ENCODE measurements around the gene AHNAK2. TPM values are rescaled to one million over a fixed set of nuclear protein-coding genes. Genes with fewer than 3 reads are reported as not detected.
"Not testable (repeated sequence)": the region's sequence is repeated elsewhere in the genome, so short reads cannot be mapped to it uniquely, and the experiment has no call there.

Gene AHNAK2
- total RNA-seq, result 10 to 100 TPM in 1 of 2 donors, 1 to 10 TPM in 1; 5.1 to 21.5 TPM

DNA sequence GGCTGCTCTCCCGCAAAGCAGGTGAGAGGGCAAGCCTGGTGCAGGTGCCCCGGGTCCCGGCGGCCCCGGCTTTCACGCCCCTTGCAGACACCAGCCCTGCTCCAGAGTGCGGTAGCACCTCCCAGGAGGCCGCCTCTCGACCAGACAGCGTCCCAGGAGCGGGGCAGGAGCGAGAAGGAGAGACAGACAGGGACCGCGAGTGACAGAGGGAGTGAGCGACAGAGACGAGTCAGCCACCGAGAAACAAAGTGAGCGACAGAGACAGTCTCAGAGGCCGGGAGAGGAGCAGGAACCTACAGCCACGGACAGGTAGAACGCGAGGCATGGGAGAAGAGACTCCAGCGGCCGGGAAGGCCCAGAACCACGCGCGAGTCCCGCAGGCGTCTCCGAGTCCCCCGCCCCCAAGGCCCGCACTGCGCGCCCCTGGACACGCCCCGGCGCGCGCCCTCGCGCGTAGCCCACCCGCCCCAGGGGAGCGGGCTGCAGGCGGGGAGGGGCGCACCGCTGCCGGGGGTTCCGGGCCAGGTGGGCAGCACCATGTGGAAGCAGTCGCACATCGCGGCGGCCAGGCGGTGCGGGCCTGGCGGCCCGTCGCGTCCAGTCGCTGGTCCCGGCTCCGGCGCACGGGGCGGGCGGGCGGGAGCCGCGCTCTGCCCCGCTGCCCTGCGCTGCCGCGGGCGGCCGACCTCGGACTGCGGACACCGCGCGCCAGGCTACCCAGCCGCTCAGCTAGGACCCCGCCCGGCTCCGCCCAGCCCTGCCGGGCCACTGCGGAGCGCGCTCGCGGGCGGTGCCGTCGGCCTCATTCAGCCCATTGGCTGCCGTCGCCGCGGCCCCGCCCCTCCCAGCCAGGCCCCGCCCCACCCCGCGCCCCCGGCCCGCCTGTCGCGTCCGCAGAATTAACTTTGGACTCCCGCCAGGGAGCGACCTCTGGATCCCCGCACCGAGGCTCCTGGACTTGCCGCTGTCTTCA, at the start of gene AHNAK2:
TSS of gene AHNAK2 (minus strand) at position 694 of the 973 bp plus-strand sequence. CDS start at position 557, 137 bp downstream.
- Histone ChIP-seq H3K36me3 (no peaks in the 10 kb centered on the region), H3K9me3 (no peaks in the 10 kb centered on the region), H3K27me3 (peaks cover 22% of the 10 kb centered on the region), H3K4me3 (peak within 1 kb of the TSS; percentile 39), H3K9ac (ENCODE audit: low read depth in 2 of 2, low read length in 2 of 2) (peak within 1 kb of the TSS in 1 of 2 donors; percentile 2), H3K27ac (no peak within 1 kb of the TSS), H3K4me1 (peaks cover 27% of the 10 kb centered on the region)
- peak; percentile 75 for DNase-seq
- intact Hi-C loops (cut with DNase I), result loop anchor here (2.0 kb wide), 1 partner anchor 67 kb away; no protein-coding TSS in a partner anchor
- TF ChIP-seq, protein P1, sequence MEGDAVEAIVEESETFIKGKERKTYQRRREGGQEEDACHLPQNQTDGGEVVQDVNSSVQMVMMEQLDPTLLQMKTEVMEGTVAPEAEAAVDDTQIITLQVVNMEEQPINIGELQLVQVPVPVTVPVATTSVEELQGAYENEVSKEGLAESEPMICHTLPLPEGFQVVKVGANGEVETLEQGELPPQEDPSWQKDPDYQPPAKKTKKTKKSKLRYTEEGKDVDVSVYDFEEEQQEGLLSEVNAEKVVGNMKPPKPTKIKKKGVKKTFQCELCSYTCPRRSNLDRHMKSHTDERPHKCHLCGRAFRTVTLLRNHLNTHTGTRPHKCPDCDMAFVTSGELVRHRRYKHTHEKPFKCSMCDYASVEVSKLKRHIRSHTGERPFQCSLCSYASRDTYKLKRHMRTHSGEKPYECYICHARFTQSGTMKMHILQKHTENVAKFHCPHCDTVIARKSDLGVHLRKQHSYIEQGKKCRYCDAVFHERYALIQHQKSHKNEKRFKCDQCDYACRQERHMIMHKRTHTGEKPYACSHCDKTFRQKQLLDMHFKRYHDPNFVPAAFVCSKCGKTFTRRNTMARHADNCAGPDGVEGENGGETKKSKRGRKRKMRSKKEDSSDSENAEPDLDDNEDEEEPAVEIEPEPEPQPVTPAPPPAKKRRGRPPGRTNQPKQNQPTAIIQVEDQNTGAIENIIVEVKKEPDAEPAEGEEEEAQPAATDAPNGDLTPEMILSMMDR (IDR thresholded peaks at IDR 0.05), result no peak

DNA sequence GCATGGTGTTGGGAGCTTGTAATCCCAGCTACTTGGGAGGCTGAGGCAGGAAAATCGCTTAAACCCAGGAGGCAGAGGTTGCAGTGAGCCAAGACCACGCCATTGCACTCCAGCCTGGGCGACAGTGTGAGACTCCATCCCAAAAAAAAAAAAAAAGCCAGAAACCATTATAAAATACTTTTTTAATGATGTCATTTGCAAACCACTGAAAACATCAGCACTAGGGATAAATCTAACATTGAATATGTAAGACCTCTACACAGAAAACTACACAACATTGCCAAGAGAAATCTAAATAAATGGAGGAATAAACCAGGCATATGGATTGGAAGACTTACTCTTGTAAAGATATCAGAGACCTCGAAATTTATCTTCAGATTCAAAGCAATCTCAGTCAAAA, 49.5 kb upstream of the AHNAK2 start:
- H3K4me3 ChIP-seq; H3K36me3 ChIP-seq; DNase-seq; intact Hi-C loops (cut with DNase I); H3K4me1 ChIP-seq; H3K27ac ChIP-seq; H3K27me3 ChIP-seq; H3K9me3 ChIP-seq; H3K9ac ChIP-seq (ENCODE audit: low read depth in 2 of 2, low read length in 2 of 2): not testable (repeated sequence)

DNA sequence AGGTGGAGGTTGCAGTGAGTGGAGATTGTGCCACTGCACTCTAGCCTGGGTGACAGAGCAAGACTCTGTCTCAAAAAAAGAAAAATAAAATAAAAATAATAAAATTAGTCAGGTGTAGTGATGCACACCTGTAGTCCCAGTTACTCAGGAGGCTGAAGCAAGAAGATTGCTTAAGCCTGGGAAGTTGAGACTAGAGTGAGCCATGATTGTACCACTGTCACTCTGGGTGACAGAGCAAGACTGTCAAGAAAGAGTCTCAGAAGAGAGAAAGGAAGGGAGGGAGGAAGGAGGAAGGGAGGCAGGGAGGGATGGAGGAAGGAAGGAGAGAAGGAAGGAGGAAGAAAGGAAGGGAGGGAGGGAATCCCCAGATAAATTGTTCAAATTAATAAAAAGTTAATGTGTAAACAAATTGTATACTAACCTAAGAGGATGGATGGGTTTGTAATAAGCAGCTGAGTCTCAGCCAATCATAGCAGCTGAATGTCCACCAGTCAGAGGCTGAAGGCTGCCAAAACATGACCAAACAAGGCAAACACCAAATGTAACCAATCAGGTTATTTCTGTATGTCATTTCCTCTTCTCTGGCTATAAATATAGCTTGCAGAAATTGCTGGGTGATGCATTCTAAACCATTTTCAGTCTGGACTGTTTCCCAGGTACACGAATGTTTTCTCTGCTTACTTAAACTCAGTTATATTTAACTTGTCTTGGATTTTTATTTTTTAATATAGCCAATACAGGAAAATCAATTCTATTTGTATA, 48.8 kb upstream of the AHNAK2 start:
- H3K9ac ChIP-seq (ENCODE audit: low read depth in 2 of 2, low read length in 2 of 2), result no peak overlapping the region
- TF ChIP-seq, protein P1 (IDR thresholded peaks at IDR 0.05), result no peak
- no peak overlapping the region for H3K27ac ChIP-seq
- intact Hi-C loops (cut with DNase I), result no loop called here
- no peaks in the 10 kb centered on the region for H3K4me1 ChIP-seq
- no peak for DNase-seq
- no peaks in the 10 kb centered on the region for H3K9me3 ChIP-seq
- no peaks in the 10 kb centered on the region for H3K27me3 ChIP-seq
- no peak overlapping the region for H3K4me3 ChIP-seq
- no peaks in the 10 kb centered on the region for H3K36me3 ChIP-seq

DNA sequence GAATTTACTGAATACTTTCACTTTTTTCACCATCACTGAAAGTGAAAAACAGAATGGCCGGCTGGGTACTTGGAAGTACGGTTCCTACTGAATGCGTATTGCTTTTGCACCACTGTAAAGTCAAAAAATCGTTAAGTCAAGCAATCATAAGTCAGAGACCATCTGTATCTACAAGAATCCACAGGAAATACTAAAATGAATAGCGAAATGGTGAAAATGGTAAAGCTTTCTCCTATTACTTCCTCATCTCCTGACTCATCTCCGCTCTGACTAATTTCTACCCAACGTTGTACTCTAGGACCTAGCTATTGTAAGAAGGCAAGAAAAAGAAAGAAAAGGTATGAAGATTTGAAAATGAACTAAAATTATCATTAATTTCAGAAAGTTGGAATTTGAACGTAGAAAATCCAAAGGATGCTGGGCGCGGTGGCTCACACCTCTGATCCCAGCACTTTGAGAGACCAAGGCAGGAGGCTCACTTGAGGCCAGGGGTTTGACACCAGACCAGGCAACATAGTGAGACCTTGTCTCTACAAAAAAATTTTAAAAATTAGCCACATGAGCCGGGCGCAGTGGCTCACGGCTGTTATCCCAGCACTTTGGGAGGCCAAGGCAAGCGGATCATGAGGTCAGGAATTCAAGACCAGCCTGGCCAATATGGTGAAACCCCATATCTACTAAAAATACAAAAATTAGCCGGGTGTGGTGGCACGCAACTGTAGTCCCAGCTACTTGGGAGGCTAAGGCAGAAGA, 48.0 kb upstream of the AHNAK2 start:
- intact Hi-C loops (cut with DNase I), result no loop called here
- Histone ChIP-seq H3K27ac (no peak overlapping the region), H3K9ac (ENCODE audit: low read depth in 2 of 2, low read length in 2 of 2) (no peak overlapping the region), H3K27me3 (no peaks in the 10 kb centered on the region), H3K4me1 (no peaks in the 10 kb centered on the region), H3K4me3 (no peak overlapping the region), H3K9me3 (no peaks in the 10 kb centered on the region), H3K36me3 (no peaks in the 10 kb centered on the region)
- TF ChIP-seq, protein P1 (IDR thresholded peaks at IDR 0.05), result no peak
- no peak for DNase-seq

DNA sequence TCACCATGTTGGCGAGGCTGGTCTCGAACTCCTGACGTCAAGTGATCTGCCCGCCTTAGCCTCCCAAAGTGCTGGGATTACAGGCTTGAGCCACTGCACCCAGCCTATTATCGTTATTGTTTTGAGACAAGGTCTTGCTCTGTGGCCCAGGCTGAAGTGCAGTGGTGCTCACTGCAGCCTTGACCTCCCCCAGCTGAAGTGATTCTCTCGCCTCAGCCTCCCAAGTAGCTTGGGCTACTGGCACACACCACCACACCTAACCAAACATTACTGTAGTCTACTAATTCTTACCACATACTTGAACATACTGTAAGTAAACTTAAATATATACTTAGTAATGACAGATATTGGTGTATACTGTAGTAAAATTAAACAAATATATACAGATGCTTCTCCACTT, 47.3 kb upstream of the AHNAK2 start:
- H3K36me3 ChIP-seq, result no peaks in the 10 kb centered on the region
- H3K27ac ChIP-seq, result no peak overlapping the region
- H3K9ac ChIP-seq (ENCODE audit: low read depth in 2 of 2, low read length in 2 of 2), result no peak overlapping the region
- H3K9me3 ChIP-seq, result no peaks in the 10 kb centered on the region
- no peak overlapping the region for H3K4me3 ChIP-seq
- no peaks in the 10 kb centered on the region for H3K27me3 ChIP-seq
- no peak for DNase-seq
- intact Hi-C loops (cut with DNase I), result no loop called here
- no peaks in the 10 kb centered on the region for H3K4me1 ChIP-seq
- TF ChIP-seq, protein P1 (IDR thresholded peaks at IDR 0.05), result no peak

All from colonic mucosa (tissue), 4 donors.